ENCODE data around the gene CDK6.

CDK6 gene

DNA sequence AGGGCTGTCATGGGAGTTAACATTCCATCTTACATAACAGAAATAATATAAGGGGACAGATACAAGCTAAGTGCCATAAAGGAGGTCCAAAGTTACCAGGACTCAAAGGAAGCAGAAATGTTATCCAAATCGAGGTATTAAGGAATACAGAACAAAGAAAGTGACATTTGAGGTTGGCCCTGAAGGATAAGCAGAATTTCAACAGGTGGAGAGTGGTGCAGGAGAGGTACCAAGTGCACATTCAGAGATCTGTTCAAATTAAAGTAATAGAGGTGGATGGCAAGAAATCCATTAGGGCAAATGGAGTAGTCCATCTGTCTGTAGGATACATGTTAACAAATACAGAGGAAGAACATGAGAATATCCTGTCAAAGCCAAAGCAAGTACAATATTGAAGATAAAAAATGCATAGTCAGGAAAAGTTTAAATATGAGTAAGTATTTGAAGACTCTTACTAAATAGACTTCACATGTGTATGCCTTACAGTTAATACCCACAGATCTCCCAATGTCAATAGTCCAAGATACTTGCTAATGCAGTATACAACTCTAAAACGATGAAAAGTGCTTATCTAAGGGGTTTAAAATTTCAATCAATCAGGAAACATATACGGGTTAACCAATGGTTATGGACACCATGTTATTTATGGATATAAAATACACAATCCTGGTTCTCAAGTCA lies 10.0 kb downstream of the CDK6 start:
- no peak for DNase-seq (ENCODE audit: low read depth)

DNA sequence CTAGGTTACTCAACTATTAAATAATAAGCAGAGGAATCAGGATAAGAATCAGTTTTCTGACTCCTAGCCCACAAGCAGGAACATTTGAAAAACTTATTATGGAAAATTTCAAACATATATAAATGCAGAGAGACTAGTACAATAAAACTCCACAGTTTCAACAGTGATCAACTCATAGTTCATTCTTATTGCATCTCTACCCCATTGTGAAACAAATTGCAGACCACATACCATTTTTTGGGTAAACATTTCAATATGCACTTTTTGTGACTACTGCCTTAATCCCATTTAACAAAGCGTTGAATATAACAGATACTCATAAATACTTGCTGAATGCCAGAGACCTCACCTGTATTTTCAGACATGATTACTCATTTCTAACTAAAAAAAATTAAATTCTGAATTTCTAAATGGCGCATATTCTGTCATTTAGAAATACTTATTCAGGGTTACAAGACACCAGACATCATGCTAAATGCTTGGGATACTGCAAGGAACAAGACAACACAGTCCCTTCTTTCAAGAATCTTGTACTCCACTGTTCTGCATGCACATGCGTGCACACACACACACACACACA lies 11.4 kb downstream of the CDK6 start:
- no peak for DNase-seq (ENCODE audit: low read depth)

DNA sequence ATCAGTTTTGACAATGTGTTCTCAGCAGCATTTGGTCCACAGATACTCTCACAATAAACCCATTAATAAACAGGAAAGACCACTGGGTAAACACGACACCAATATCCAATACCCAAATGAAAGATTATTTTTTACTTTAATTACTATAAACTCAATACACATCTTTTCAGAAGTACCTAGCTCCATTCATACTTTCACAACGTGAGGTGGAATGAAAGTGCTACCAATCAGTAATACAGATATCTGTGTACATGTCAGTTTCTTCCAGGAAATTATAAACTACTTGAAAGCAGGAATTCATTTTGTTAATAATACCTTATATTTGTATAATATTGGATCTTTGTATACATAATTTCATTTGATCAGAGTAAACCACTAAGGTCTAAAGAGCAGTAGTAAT lies 11.9 kb downstream of the CDK6 start:
- DNase-seq (ENCODE audit: low read depth) = no peak

DNA sequence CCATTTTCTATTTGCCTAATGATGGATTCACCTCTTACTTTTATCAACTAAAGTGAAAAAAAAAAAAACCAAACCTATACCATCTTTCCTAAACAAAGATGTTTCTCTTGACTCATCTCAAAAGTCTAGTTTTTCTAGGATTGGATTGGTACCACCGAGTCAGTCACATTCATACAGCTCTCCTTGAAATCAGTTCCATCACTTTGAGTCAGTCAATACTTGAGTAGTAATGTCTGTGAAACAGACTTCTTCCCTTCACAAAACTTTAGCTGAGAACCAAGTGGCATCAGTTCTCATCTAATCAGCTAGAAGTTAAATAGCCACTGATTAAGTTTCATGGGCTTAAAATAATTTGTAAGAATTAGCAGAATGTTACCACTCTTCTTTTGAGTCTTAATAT lies 13.3 kb downstream of the CDK6 start:
- no peak for DNase-seq (ENCODE audit: low read depth)

DNA sequence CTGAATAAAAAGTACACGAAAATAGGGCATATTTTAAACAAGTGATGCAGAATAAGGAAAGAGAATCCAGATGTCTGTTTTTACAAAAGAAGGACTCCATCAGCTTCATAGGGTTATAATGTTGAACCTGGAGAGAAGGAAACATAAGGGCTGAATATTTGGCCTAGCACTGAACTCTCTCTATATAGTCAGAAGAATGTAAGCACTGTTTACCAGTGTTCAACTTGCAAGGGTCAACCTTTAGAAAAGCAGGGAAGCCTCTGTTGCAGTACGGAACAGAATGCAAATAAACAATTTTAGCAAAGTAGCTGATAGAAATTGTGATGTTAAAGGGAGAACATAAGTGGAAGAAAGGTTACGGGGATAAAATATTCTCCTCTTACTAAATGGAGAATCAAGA lies 16.2 kb downstream of the CDK6 start:
- DNase-seq (ENCODE audit: low read depth) = no peak

DNA sequence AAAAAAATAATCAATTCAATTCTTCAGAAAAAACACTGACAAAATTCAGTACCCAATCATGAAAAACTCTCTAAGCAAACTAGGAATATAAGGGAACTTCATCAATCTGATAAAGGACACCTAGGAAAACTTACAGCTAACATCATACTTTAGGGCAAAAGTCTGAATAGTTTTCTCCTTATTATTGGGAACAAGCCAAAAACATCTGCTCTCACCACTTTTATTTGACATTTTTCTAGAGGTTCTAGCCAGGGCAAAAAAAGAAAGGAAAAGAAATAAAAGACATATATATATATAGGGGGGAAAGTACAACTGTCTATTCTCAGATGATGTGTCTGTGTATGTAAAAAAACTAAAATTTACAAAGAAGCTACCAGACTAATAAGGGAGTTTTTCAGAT lies 19.0 kb downstream of the CDK6 start:
- DNase-seq (ENCODE audit: low read depth) = no peak

DNA sequence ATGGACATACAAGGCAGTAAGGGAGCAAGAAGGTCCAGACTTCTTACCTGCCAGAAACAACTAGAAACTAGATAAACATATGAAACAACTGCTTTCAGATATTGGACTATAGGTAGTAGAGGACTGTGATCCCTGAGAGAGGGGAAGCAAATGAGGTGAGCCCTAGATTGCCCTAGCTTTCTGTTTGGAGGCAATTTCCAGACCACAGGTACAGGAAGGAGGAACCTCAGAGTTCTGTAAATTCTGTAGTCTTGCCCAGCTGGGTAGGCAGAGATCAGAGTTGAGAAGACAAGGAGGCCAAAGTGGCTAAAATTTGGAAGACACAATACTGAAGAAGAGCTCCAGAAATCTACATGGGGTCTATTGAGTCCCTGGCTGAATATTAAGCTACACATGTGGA lies 21.0 kb downstream of the CDK6 start:
- no peak for DNase-seq (ENCODE audit: low read depth)

DNA sequence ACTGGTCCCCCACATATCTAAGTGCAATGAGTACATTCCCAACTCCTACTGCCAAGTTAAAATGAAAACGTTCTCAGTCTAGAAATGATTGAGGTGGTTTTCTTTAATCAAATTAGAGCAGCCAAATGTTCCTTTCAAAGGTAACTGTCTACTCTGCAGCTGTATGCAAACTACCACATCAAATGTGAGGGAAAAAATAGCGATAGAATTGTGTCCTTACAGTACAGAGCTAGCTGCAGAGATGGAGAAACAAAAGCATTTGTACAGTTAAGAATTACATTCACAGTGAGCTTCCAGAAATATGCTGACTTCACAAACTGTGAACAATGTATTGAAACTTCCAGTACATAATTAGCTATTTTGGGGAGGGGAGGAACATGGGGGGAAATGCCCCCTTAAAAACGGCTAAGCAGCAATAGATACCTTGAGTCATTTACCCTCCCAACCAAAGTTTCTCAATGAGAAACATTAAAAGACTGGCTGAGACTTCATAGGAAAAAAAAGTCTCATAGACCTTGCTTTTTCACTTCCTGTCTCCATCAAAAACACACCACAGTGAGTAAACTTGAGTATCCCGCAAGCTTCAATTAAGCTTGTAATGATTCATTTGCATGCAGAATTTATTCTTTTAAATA lies 22.9 kb downstream of the CDK6 start:
- peak; percentile 25 for DNase-seq (ENCODE audit: low read depth)

DNA sequence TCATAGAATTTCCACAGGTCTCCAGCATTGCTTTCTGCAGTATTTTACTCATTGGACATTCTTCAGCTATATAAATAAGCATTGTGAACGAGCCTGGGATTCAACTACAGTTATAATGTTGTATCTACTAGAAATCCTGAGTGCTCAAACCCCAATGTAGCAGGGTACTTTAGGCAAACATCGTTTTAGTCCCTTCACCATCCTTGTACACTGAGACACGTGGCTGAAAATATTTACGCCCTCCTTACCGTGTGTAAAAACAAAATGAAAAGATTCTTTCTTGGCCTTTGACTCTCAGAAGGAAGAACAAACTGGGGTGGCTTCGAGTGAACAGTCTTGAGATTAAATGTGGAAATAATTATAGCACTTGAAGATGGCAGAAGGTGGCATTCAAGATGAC lies 25.2 kb downstream of the CDK6 start:
- DNase-seq (ENCODE audit: low read depth) = no peak

DNA sequence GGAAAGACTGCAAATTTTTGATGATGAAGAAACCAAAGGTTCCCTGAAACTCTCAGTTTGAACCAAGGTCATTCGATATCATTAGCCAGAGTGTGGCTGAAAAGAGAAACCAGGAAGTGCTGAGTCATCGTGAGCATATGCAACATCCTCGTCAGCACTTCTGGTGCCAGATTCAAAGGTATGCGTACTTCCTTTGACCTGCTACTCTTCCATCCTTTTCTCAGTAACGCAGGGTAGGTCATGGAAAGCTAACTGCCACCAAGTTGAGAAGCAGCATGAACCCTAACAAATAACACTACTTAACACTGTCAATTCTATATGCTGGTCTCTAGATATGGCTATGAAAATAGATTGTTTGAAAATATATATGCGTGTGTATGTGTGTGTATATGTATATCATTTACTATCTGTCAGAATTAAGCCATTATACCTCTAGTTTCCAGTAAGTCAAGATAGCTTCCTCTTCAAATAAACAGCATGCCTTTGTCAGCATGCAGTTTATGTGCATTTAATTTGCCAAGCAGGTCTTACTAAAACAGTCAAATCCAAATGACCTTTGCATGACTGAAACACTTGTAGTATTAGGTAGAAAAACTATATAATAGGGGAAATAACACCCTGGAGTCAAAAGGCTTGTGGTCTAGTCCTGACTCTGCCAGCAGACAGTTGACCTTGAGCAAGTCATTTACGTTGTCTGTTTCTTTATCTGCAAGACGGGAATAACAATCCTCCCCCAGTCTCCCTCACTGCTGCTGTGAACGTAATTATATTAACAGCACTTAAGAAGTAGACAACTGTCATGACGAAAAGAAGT lies 26.4 kb downstream of the CDK6 start:
- peak; percentile 54 for DNase-seq (ENCODE audit: low read depth)

DNA sequence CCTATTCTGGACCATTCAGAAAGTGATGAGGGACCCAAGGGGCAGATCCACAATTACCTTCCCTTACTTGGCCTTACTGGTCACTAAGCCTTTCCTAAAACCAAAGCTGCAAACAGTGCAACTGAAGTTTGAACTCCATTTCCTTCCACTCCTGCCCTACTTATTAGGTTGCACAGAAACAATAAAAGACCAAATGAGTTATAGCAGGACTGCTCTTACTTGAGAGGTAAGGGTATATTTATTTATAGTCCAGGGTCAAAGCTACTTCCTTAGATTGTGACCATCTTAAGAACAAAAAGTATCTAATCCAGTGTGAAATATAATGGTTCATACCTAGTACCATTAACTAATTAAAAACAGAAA lies 27.0 kb downstream of the CDK6 start:
- DNase-seq (ENCODE audit: low read depth) = no peak

DNA sequence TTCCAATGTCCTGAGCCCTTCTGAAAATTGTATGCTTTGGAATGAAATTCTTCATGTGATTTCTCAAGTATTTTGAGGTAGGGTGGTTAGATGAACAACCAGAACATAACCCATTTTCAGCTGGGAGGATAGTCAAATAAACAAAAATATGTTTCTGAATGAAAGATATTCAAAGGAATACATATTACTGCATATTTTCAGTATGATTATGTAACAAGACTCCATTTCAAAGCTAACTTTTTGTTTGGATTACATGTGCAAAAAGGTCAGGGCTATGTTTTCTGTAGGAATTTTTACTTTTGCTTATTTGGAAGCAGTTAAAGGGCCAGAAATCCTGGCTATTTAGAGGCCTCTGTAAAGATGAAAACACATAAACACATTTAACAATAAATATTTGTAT lies 27.7 kb downstream of the CDK6 start:
- no peak for DNase-seq (ENCODE audit: low read depth)

DNA sequence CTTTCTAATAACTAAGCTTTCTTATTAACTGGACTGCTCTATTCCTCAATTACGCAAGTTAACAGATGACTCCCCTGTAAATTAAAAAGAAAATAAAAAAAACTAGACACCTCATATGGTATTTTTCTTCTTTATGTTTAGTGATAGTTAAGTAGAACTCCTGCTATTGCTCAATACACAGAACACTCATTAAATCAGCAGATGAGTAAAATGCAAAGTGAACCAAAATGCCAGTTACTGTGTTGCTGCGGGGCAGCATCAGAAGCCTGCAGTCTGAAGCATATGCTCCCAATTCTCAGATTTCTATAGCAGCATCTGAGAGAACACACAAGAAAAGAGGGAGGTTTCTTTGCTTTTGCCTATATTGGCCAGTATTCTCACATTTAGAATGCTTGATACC lies 28.4 kb downstream of the CDK6 start:
- DNase-seq (ENCODE audit: low read depth) = no peak

DNA sequence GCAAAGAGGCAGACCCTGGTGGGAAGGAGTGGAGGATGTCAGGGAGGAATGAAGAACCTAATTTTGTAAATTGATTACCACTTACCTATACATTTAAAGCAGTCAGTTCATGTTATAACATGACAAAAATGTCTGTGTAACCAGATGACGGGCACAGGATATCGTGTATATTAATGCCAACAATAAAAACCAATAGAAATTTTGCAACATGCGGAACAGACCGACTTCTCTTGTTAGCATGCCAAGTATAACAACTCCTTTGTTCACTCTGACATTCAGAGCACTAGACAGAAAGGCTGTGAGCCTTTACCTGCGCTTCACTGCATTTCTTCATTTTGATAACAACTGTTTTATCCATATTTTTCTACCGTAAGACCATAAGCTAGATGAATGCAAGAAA lies 29.9 kb downstream of the CDK6 start:
- DNase-seq (ENCODE audit: low read depth) = no peak

DNA sequence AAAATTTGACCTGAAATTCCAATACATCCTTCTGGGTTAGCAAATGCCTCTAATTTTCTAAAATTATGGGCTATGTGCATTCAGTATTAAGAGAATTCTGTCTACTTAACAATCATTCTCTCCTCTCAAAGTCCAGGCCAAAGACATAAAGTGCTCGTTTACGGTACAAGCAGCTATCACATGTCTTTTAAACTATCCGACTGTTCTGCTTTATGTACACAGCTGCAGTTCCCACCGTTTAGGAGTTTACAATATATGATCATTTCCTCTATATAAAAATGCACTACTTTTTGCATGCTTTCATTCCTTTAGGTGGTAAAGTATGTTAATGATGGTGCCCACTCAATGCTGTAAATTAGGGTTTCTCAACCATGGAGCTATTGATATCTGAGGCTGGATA lies 34.0 kb downstream of the CDK6 start:
- DNase-seq (ENCODE audit: low read depth) = no peak

DNA sequence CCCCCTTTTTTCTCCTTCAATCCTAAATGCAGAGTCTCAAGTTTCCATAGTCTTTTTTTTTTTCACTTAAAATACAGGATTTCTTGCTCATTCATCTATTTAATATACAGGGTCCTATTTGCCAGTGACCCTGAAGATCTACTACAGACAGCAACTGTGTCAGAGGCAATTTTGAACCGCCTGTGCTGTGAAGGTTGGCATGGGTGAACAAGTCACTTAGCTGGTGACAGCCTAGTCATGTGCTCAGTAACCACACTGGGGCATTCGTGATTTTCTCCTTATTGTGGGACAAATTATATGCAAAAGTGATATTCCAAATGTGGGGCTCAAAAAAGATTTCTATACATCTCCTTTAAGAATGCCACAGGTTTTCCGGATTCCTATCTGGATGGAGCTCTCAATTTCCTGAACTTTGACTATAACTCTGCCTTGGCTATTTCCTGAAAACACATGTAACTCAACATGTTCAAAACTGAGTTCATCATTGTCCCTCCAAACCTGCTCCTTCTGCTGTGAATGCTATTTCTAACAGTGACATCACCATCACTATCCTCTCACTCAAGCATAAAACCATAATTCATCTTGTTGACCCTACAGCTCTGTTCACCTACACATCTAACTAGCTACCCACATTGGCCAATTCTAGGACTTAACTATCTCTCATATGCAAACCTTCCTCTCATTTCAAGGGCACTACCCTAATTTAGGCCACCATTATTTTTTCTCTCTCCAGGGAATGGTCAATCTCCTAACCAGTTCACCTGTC lies 36.7 kb downstream of the CDK6 start:
- no peak for DNase-seq (ENCODE audit: low read depth)

DNA sequence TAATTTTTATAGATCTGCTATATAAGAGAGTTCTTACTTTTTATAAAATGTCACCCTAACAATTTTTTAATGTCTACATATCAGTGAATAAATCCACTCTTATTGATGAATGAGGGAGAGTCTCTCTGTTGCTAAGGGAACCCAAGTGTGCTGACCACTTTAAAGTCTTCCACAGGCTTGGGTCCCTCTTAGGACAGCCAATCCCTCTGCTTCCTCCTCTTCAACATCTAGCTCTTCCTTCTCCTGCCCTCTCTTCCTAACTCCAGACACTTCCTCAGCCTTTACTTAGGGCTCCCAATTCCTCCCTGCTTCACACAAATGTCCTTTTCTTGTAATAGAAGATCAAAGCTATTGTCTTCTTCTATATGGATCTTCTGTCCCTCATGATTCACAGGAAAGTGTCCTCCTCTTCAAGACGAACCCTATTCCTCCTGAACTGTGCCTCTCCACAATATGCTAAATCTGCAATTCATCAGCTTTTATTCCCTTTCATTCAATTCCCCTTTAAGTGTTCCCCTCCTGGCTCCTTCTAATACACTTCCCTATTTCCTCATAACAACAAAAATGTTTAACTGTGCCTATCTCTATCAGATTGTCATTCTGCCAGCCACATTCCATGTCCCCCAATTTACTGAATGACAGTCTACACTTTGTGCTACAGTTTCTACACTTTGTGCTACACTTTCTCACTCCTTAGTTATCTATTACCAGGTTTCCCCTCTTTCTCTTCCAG lies 37.7 kb downstream of the CDK6 start:
- no peak for DNase-seq (ENCODE audit: low read depth)

DNA sequence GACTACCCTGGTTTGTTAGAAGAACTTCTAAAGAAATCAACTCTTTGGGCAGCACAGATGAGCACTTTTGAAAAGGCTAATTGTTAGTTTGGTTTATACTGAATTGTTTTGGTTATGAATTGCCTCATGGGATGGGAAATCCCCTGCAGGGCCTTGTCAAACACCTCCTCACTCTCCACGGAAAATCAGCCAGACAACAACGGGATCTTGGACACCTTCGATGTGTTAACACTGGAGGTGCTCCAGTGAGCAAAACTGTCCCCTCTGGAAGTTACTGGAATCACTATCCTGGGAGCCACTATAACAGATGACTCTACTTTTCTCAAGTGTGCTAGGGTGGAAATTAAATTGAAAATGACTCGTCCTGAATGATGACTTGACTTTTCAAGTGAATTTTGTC lies 38.7 kb downstream of the CDK6 start:
- DNase-seq (ENCODE audit: low read depth) = peak; percentile 32

DNA sequence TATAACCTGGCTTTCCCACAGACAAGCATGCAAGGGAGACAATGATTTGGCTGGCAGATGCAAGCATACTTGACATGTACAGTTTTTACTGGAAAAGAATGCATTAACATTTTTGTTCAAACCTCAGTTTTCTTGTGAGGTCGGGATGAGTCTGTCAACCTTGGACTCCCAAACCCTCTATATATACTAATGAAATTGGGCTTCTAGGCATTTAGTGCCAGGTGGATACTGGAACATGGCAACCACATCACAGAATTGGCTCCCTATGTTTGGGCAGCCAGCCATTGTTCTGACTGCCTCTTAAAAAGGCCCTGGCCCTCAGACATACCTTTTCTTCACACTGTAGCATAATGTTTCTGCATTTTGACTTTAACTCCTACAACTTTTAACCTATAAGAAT lies 39.1 kb downstream of the CDK6 start:
- no peak for DNase-seq (ENCODE audit: low read depth)

DNA sequence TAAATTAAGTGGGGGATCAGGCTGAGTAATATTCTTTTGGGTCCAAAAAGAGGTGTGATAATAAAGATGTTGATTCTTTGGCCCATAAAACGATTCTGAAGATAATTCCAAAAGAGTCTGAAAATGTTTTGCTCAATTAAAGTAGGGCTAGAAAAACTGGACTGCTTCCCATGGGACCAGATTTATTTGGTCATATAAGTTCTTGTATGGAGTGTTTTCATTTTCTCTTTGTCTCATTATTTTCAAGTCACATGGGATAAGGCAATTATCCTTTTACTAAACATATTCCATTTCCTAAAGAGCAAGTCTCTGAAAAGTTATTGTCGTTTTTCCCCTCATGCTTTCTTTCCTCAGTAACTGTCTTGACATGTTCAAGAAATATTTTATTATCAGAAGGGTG lies 41.5 kb downstream of the CDK6 start:
- no peak for DNase-seq (ENCODE audit: low read depth)

DNA sequence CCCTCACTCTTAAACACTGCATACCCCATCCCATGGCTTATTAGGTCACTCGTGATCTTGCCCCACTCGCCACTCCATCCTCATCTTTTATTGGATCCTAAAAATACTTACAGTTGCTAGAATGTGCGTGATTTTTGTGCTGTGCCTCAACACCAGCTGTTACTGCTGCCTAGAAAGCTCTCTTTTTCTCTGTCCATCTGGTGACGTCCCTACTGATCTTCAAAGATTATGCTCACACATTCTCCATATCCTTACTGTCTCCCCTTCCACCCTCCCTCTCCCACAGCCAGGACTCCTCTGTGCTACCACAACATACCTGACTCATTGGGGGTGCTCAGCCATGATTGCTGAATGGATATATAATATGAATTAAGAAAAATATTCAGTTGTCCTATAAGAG lies 42.0 kb downstream of the CDK6 start:
- no peak for DNase-seq (ENCODE audit: low read depth)
